ENCODE data around the gene RXFP4. TPM values are rescaled to one million over a fixed set of nuclear protein-coding genes. Genes with fewer than 3 reads are reported as not detected.

The RXFP4 gene
- total and polyA plus RNA-seq, 2 of the 13 experiments (the other 11 are each of a cell fraction or from before 2014, with no cell fraction given) = 0.38 to 1.4 TPM

DNA sequence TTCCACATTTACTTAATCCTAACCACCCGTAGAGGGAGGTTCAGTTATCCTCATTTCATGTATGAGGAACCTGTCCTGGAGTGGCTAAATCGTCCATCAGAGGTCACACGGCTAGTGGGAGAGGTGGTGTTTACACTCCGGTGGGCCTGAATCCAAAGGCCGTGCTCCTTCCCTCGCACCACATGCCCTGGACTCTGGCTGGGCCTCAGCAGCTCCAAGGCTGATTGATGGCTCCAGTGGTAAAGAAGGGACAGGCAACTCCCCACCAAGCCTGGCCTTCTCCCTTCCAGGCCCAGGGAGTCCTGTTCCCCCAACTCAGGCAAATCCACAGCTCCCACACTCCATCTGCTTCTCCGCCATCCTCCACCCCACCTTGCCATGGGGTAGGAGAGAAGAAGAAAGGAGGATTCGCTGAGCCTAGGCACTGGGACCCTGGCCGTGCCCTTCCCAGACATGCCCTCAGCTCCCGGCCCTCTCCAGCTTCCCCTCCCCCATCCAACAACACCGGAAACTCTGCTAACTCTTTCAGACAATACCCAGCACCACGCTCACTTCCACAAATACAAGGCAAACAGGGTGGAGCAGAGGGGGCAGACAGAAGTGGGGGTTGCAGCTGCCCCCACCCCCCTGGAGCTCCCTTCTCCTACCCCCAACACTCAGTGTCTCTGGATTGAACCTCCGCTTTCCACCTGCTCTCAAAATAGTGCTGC lies 26.1 kb downstream of the RXFP4 start (continued):
- TF ChIP-seq, protein P1, sequence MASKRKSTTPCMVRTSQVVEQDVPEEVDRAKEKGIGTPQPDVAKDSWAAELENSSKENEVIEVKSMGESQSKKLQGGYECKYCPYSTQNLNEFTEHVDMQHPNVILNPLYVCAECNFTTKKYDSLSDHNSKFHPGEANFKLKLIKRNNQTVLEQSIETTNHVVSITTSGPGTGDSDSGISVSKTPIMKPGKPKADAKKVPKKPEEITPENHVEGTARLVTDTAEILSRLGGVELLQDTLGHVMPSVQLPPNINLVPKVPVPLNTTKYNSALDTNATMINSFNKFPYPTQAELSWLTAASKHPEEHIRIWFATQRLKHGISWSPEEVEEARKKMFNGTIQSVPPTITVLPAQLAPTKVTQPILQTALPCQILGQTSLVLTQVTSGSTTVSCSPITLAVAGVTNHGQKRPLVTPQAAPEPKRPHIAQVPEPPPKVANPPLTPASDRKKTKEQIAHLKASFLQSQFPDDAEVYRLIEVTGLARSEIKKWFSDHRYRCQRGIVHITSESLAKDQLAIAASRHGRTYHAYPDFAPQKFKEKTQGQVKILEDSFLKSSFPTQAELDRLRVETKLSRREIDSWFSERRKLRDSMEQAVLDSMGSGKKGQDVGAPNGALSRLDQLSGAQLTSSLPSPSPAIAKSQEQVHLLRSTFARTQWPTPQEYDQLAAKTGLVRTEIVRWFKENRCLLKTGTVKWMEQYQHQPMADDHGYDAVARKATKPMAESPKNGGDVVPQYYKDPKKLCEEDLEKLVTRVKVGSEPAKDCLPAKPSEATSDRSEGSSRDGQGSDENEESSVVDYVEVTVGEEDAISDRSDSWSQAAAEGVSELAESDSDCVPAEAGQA (IDR thresholded peaks at IDR 0.05; ENCODE audit: low read depth) = no peak
- TF ChIP-seq, protein P1 (CRISPR knock-in tag; IDR thresholded peaks at IDR 0.05; ENCODE audit: borderline replicate concordance) = no peak
- TF ChIP-seq, protein P2, sequence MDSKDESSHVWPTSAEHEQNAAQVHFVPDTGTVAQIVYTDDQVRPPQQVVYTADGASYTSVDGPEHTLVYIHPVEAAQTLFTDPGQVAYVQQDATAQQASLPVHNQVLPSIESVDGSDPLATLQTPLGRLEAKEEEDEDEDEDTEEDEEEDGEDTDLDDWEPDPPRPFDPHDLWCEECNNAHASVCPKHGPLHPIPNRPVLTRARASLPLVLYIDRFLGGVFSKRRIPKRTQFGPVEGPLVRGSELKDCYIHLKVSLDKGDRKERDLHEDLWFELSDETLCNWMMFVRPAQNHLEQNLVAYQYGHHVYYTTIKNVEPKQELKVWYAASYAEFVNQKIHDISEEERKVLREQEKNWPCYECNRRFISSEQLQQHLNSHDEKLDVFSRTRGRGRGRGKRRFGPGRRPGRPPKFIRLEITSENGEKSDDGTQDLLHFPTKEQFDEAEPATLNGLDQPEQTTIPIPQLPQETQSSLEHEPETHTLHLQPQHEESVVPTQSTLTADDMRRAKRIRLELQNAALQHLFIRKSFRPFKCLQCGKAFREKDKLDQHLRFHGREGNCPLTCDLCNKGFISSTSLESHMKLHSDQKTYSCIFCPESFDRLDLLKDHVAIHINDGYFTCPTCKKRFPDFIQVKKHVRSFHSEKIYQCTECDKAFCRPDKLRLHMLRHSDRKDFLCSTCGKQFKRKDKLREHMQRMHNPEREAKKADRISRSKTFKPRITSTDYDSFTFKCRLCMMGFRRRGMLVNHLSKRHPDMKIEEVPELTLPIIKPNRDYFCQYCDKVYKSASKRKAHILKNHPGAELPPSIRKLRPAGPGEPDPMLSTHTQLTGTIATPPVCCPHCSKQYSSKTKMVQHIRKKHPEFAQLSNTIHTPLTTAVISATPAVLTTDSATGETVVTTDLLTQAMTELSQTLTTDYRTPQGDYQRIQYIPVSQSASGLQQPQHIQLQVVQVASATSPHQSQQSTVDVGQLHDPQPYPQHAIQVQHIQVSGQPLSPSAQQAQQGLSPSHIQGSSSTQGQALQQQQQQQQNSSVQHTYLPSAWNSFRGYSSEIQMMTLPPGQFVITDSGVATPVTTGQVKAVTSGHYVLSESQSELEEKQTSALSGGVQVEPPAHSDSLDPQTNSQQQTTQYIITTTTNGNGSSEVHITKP (CRISPR knock-in tag; IDR thresholded peaks at IDR 0.05; ENCODE audit: low read depth) = no peak; the same call in 1 of the 2 replicates
- TF ChIP-seq PAF1 (CRISPR knock-in tag; IDR thresholded peaks at IDR 0.05) (no peak), ZNF775 (CRISPR knock-in tag; IDR thresholded peaks at IDR 0.05; ENCODE audit: borderline replicate concordance) (no peak), MED13 (CRISPR knock-in tag; IDR thresholded peaks at IDR 0.05) (no peak), ZFP36L1 (CRISPR knock-in tag; IDR thresholded peaks at IDR 0.05) (peak; percentile 73; the same call in 1 of the 2 replicates), NFYC (CRISPR knock-in tag; IDR thresholded peaks at IDR 0.05) (no peak), EEA1 (CRISPR knock-in tag; IDR thresholded peaks at IDR 0.05; ENCODE audit: borderline replicate concordance) (peak; percentile 29; the same call in 1 of the 2 replicates), NCOA2 (CRISPR knock-in tag; IDR thresholded peaks at IDR 0.05) (peak; percentile 54), ZMAT3 (CRISPR knock-in tag; conservative IDR thresholded peaks at IDR 0.05) (peak; percentile 79; the same call in 1 of the 2 replicates), MIXL1 (CRISPR knock-in tag; IDR thresholded peaks at IDR 0.05) (peak; percentile 76; the same call in 1 of the 2 replicates), ZNF17 (CRISPR knock-in tag; IDR thresholded peaks at IDR 0.05) (no peak), ZNF460 (CRISPR knock-in tag; IDR thresholded peaks at IDR 0.05; ENCODE audit: borderline replicate concordance) (no peak), ZNF431 (CRISPR knock-in tag; IDR thresholded peaks at IDR 0.05; ENCODE audit: borderline replicate concordance, low read depth) (0 out of 2 replicates have a peak, but pooled peaks have one; percentile 55)
- TF ChIP-seq, protein P3, sequence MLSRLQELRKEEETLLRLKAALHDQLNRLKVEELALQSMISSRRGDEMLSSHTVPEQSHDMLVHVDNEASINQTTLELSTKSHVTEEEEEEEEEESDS (CRISPR knock-in tag; IDR thresholded peaks at IDR 0.05; ENCODE audit: borderline replicate concordance) = no peak
- TF ChIP-seq, protein P4, sequence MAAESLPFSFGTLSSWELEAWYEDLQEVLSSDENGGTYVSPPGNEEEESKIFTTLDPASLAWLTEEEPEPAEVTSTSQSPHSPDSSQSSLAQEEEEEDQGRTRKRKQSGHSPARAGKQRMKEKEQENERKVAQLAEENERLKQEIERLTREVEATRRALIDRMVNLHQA (CRISPR knock-in tag; IDR thresholded peaks at IDR 0.05) = no peak
- TF ChIP-seq, protein P5, sequence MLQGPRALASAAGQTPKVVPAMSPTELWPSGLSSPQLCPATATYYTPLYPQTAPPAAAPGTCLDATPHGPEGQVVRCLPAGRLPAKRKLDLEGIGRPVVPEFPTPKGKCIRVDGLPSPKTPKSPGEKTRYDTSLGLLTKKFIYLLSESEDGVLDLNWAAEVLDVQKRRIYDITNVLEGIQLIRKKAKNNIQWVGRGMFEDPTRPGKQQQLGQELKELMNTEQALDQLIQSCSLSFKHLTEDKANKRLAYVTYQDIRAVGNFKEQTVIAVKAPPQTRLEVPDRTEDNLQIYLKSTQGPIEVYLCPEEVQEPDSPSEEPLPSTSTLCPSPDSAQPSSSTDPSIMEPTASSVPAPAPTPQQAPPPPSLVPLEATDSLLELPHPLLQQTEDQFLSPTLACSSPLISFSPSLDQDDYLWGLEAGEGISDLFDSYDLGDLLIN (CRISPR knock-in tag; IDR thresholded peaks at IDR 0.05; ENCODE audit: borderline replicate concordance) = no peak

Measured in HepG2 (cell line).